Cardiac fibroblast (primary cell): ENCODE data around the gene PARP11.
A peak's percentile ranks its signal among the peaks of the same experiment; 100 is the strongest.

ENCODE experiments used
- DNase-seq, 2 donors: peaks; one replicate each; pipeline versions ENCODE4 v3.0.0 to v3.0.0-alpha.2; 2010; ENCODE audit warnings: low read depth in 2 of 2
- H3K4me3 ChIP-seq, 2 donors: replicated peaks in 1 of 2; 1 replicate in 1 of 2; 2 replicates in 1 of 2; pipeline ENCODE4 v1.5.1; 2011; ENCODE audit warnings: low read depth in 2 of 2, low read length in 2 of 2, mild to moderate bottlenecking in 2 of 2, moderate library complexity in 1 of 2
- TF ChIP-seq, protein P1 (sequence below): IDR thresholded peaks from one replicate; pipeline ENCODE4 v1.5.1; 2011; ENCODE audit warnings: low read depth, mild to moderate bottlenecking, low read length, inconsistent platforms

Gene PARP11

DNA sequence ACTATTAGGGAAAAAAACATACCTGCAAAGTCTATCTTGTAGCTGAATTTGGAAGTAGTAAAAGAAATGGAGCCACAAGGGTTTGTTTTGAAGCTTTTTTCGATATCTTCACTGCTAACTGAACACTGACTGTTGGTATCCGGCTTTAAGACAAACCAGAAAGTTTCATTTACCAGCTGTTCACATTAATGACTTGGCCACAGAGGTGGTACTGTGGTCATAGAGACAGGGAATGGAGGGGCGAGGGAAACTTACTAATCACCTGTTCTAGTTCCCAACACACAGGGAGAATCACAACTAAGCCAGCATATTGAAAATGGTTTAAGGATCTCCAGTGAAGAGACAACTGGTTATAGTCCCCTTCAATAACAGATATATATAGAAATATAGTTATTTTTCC lies 44.3 kb downstream of the PARP11 start:
- no peak overlapping the region for H3K4me3 ChIP-seq
- TF ChIP-seq, protein P1, sequence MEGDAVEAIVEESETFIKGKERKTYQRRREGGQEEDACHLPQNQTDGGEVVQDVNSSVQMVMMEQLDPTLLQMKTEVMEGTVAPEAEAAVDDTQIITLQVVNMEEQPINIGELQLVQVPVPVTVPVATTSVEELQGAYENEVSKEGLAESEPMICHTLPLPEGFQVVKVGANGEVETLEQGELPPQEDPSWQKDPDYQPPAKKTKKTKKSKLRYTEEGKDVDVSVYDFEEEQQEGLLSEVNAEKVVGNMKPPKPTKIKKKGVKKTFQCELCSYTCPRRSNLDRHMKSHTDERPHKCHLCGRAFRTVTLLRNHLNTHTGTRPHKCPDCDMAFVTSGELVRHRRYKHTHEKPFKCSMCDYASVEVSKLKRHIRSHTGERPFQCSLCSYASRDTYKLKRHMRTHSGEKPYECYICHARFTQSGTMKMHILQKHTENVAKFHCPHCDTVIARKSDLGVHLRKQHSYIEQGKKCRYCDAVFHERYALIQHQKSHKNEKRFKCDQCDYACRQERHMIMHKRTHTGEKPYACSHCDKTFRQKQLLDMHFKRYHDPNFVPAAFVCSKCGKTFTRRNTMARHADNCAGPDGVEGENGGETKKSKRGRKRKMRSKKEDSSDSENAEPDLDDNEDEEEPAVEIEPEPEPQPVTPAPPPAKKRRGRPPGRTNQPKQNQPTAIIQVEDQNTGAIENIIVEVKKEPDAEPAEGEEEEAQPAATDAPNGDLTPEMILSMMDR = no peak
- no peak for DNase-seq

DNA sequence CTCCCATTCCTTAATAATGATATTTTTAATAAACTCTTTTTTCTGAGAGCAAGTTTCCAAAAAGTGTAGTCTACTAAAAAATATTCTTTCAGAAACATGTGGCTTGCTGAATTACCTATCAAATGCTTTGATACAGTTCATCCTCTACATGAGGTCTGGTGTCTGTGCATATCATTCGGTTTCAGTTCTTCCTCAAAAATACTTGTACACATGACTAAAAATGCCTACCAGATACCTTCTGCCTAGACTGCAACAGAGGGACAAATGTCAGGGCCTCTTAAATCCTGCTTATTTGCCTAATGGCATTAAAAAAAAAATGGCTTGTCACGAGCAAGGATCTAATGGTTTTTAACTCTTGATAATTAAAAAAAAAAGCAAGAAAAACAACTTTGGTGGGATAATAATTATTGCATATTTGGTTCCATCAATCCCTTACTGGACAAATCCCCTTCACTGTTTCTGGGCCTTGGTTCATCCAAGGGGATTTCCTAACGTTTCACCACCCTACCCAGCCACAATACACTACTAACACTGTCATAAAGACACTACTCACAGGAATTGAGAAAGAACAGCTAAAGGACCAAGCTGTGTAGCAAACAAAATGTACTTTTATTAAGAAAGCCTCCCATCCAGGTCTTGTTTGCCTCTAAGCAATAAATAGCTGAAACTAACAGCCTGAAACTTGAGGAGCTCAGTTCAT lies 45.7 kb downstream of the PARP11 start:
- DNase-seq = no peak

DNA sequence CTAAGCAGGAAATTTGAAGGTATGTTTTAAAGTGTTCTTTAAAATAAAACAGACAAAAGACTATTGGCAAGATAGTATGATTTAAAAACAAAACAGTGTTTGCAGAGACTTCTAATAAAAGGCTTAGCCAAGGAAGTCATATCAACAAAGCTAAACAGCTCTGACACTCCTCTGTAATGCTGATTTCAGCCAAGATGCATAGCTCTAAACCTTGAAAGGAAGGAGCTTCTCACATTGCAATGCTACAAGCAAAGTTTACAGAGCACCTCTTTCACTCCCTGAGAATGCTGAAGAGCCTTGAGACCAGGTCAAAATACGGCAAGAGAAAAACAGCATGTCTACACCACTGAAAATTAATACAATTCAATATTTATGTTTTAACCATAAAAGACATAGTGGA lies 51.8 kb downstream of the PARP11 start:
- no peak for DNase-seq
- TF ChIP-seq, protein P1 = no peak
- no peak overlapping the region for H3K4me3 ChIP-seq

More for the DNA sequence above, 45.7 kb downstream of the PARP11 start:
- TF ChIP-seq, protein P1 = no peak
- no peak overlapping the region for H3K4me3 ChIP-seq

DNA sequence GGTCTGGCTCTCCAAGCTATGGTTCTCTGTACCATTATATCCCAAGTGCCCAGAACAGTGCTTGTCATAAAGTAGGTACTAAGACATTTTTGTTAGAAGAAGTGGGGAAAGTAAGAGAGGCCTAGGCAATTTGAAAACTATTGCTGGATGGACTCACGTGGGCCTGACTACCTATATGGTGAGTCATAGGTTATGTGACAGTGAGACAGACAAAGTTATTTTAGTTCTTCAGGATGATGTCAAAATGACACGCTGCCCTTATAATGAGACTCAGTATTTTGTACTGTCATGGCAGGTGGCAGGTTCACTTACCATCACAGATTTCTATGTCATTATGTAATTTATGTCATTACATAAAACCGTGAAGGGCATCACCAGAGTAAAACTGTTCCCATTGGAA lies 53.1 kb downstream of the PARP11 start:
- H3K4me3 ChIP-seq = no peak overlapping the region
- TF ChIP-seq, protein P1 = no peak
- DNase-seq = peak in 1 of 2 donors; percentile 60

DNA sequence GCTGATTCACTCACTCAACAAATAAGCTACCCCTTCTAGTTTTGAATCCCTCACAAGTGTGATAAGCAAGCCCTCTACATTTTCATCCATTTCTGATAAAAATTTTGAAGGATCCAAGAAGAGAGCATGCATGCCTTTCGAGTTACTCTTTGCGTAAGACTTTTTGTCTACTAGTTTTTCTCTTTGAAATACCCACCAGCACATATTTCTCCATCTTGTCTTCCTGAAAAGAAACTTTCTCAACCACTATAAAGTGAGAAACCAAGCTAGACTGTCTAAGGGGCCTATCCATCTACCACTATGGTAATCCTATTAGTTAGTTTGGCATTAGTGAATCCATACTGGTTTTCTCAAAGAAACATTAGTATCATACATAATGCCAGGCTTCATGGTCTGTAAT lies 56.9 kb downstream of the PARP11 start:
- TF ChIP-seq, protein P1 = no peak
- DNase-seq = no peak
- no peak overlapping the region for H3K4me3 ChIP-seq

DNA sequence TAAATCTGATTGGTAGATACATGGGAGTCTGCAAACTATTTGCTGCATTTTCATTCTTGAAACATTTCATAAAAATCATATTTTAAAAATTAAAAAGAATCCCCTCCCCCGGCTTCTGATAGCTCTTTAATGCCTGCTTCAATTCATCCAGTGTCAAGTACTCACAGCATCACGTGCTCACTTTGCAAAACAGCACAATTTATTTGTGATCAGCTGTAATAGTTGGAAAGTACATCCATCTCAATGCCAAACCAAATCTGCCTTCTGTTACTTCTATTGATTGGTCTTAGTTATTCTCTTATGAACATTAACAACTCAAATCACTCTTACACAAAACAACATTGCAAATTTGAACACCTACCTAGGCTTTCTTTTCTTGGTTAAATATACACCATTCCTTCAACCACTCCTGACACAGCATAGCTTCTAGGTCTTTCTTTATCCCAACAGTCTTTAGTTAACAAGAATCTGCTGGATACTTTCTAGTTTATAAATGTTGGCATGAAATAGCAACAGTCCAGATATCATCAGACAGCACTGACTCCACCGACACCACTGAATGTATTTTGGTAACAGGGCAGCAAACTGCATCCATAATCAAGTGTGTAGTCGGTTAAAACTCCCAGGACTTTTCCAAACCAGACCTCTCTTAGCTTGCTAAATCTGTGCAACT lies 58.0 kb downstream of the PARP11 start:
- DNase-seq = no peak
- TF ChIP-seq, protein P1 = no peak
- H3K4me3 ChIP-seq = no peak overlapping the region

DNA sequence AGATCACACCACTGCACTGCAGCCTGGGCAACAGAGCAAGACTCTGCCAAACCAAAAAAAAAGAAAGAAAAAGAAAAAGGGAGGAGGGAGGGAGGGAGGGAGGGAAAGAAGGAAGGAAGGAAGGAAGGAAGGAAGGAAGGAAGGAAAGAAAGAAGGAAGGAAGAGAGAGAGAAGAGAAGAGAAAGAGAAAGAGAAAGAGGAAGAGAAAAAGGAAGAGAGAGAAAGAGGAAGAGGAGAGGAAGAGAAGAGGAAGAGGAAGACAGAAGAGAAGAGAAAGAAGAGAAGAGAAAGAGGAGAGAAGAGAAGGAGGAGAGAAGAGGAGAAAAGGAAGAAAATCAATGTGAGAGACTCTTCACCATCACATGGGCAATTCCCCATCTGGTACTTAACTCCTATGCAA lies 62.7 kb downstream of the PARP11 start:
- TF ChIP-seq, protein P1 = no peak
- H3K4me3 ChIP-seq = no peak overlapping the region
- DNase-seq = no peak
